H9 (cell line): ENCODE results near the gene CHIC1. TPM values are rescaled to one million over a fixed set of nuclear protein-coding genes. Genes with fewer than 3 reads are reported as not detected.
A peak's percentile ranks its signal among the peaks of the same experiment; 100 is the strongest.

ENCODE experiments used
- DNase-seq: peaks from one replicate; pipeline ENCODE4 v3.0.0-alpha.2; 2017
- H2AFZ ChIP-seq: one replicate; pipeline ENCODE4 v1.6.1; 2013; ENCODE audit warnings: mild to moderate bottlenecking, low read length, control low read depth, moderate library complexity
- H2AK5ac ChIP-seq: 2 replicates; pipeline ENCODE4 v1.6.1; 2013; ENCODE audit warnings: low read length, control low read depth, mixed read lengths; ENCODE audit not compliant: insufficient read length
- H2BK120ac ChIP-seq: one replicate; pipeline ENCODE4 v1.6.1; 2013; ENCODE audit warnings: low read depth, mild to moderate bottlenecking, low read length, control low read depth, inconsistent platforms; ENCODE audit not compliant: poor library complexity, severe bottlenecking
- H2BK12ac ChIP-seq: 2 replicates; pipeline ENCODE4 v1.6.1; 2013; ENCODE audit warnings: low read length, control low read depth, mixed read lengths, low read depth; ENCODE audit not compliant: insufficient read length
- H2BK15ac ChIP-seq: 2 replicates; pipeline ENCODE4 v1.6.1; 2013; ENCODE audit warnings: low read depth, low read length, control low read depth
- H2BK20ac ChIP-seq: one replicate; pipeline ENCODE4 v1.6.1; 2013; ENCODE audit warnings: low read depth, mild to moderate bottlenecking, low read length, control low read depth, inconsistent platforms; ENCODE audit not compliant: poor library complexity, severe bottlenecking
- H2BK5ac ChIP-seq: 2 replicates; pipeline ENCODE4 v1.6.1; 2013; ENCODE audit warnings: low read length, control low read depth, mixed read lengths; ENCODE audit not compliant: insufficient read length
- H3K14ac ChIP-seq: 2 replicates; pipeline ENCODE4 v1.6.1; 2013; ENCODE audit warnings: low read length, control low read depth; ENCODE audit not compliant: insufficient read depth
- H3K18ac ChIP-seq: 2 replicates; pipeline ENCODE4 v1.6.1; 2013; ENCODE audit warnings: low read depth, mild to moderate bottlenecking, mixed read lengths, low read length, control low read depth; ENCODE audit not compliant: insufficient read length
- H3K23ac ChIP-seq: 2 replicates; pipeline ENCODE4 v1.6.1; 2013; ENCODE audit warnings: low read length, control low read depth, mixed read lengths, low read depth; ENCODE audit not compliant: insufficient read length
- H3K23me2 ChIP-seq: 2 replicates; pipeline ENCODE4 v1.6.1; 2013; ENCODE audit warnings: low read depth, mild to moderate bottlenecking, mixed read lengths, low read length, control low read depth; ENCODE audit not compliant: insufficient read length, poor library complexity, severe bottlenecking
- H3K27ac ChIP-seq: 2 replicates; pipeline ENCODE4 v1.5.1; 2013; ENCODE audit warnings: low read length, control low read depth, mixed read lengths, low read depth; ENCODE audit not compliant: insufficient read length
- H3K27me3 ChIP-seq: 2 replicates; pipeline ENCODE4 v1.6.1; 2013; ENCODE audit warnings: low read length, control low read depth, inconsistent platforms; ENCODE audit not compliant: insufficient read depth
- H3K4ac ChIP-seq: 2 replicates; pipeline ENCODE4 v1.6.1; 2013; ENCODE audit warnings: low read depth, mild to moderate bottlenecking, control low read depth, inconsistent platforms, low read length, moderate library complexity
- H3K4me1 ChIP-seq: 2 replicates; pipeline ENCODE4 v1.6.1; 2013; ENCODE audit warnings: low read length, control low read depth, inconsistent platforms; ENCODE audit not compliant: insufficient read depth
- H3K4me2 ChIP-seq: 2 replicates; pipeline ENCODE4 v1.6.1; 2013; ENCODE audit warnings: low read length, control low read depth, mixed read lengths; ENCODE audit not compliant: insufficient read length, insufficient read depth
- H3K56ac ChIP-seq: 2 replicates; pipeline ENCODE4 v1.6.1; 2013; ENCODE audit warnings: low read depth, mild to moderate bottlenecking, mixed read lengths, low read length, control low read depth; ENCODE audit not compliant: insufficient read length
- H3K79me1 ChIP-seq: 2 replicates; pipeline ENCODE4 v1.6.1; 2013; ENCODE audit warnings: low read depth, mild to moderate bottlenecking, moderate library complexity, low read length, control low read depth, inconsistent platforms; ENCODE audit not compliant: insufficient read depth, poor library complexity, severe bottlenecking
- H3K79me2 ChIP-seq: 2 replicates; pipeline ENCODE4 v1.6.1; 2013; ENCODE audit warnings: low read length, control low read depth, inconsistent platforms; ENCODE audit not compliant: insufficient read depth
- H3K9ac ChIP-seq: 2 replicates; pipeline ENCODE4 v1.6.1; 2013; ENCODE audit warnings: low read length, control low read depth, mixed read lengths; ENCODE audit not compliant: insufficient read length; ENCODE audit errors: extremely low read depth
- H3K9me3 ChIP-seq: one replicate; pipeline ENCODE4 v1.6.1; 2013; ENCODE audit warnings: low read depth, low read length, inconsistent platforms; ENCODE audit not compliant: control insufficient read depth
- H3T11ph ChIP-seq: one replicate; pipeline ENCODE4 v1.6.1; 2013; ENCODE audit warnings: mild to moderate bottlenecking, low read length, control low read depth, inconsistent platforms
- H4K20me1 ChIP-seq: one replicate; pipeline ENCODE4 v1.6.1; 2013; ENCODE audit not compliant: control insufficient read depth, insufficient read length, insufficient read depth
- H4K5ac ChIP-seq: 2 replicates; pipeline ENCODE4 v1.6.1; 2013; ENCODE audit warnings: low read depth, mild to moderate bottlenecking, mixed read lengths, low read length, control low read depth; ENCODE audit not compliant: insufficient read length
- H4K8ac ChIP-seq: replicated peaks from 2 replicates; pipeline ENCODE4 v1.6.1; 2013; ENCODE audit warnings: low read length, control low read depth, mixed read lengths, low read depth; ENCODE audit not compliant: insufficient read length
- H4K91ac ChIP-seq: 2 replicates; pipeline ENCODE4 v1.6.1; 2013; ENCODE audit warnings: low read depth, mild to moderate bottlenecking, moderate library complexity, mixed read lengths, low read length, control low read depth; ENCODE audit not compliant: insufficient read length
- H3K27ac Mint-ChIP-seq, 3 experiments: 2 replicates in 2 of 3; 3 replicates in 1 of 3; pipeline ENCODE4 v1.8.0; 2020 to 2021; ENCODE audit warnings: mixed read lengths in 3 of 3, mild to moderate bottlenecking in 1 of 3, moderate library complexity in 1 of 3
- H3K27me3 Mint-ChIP-seq: 2 replicates; pipeline ENCODE4 v1.8.0; 2021; ENCODE audit warnings: low read depth, mild to moderate bottlenecking, moderate library complexity, mixed read lengths
- H3K36me3 Mint-ChIP-seq, 3 experiments: 2 replicates in 2 of 3; 3 replicates in 1 of 3; pipeline ENCODE4 v1.8.0; 2020 to 2021; ENCODE audit warnings: low read depth in 3 of 3, mixed read lengths in 3 of 3; ENCODE audit not compliant: insufficient read depth in 1 of 3
- H3K4me1 Mint-ChIP-seq, 2 experiments: 2 replicates each; pipeline ENCODE4 v1.8.0; 2020; ENCODE audit warnings: mixed read lengths in 2 of 2
- H3K4me3 Mint-ChIP-seq, 2 experiments: 2 replicates in 1 of 2; 3 replicates in 1 of 2; pipeline ENCODE4 v1.8.0; 2020 to 2021; ENCODE audit warnings: mild to moderate bottlenecking in 2 of 2, mixed read lengths in 2 of 2, moderate library complexity in 1 of 2
- H3K9me3 Mint-ChIP-seq, 2 experiments: 2 replicates in 1 of 2; 3 replicates in 1 of 2; pipeline ENCODE4 v1.8.0; 2020; ENCODE audit warnings: mild to moderate bottlenecking in 2 of 2, mixed read lengths in 2 of 2, moderate library complexity in 1 of 2
- total RNA-seq: library from RNA; stranded (reverse); gene quantifications from 2 replicates; pipeline ENCODE4 v1.2.1, GENCODE V29; 2021
- TF ChIP-seq, protein P1 (sequence below): fragments of 200-600 bp; sonication (generic); conservative IDR thresholded peaks from 3 replicates; pipeline ENCODE4 v1.8.0; 2021; ENCODE audit warnings: antibody characterized with exemption, mild to moderate bottlenecking

CHIC1 gene
- total RNA-seq, 1 experiment from 2014 or later = 17.2 TPM

DNA sequence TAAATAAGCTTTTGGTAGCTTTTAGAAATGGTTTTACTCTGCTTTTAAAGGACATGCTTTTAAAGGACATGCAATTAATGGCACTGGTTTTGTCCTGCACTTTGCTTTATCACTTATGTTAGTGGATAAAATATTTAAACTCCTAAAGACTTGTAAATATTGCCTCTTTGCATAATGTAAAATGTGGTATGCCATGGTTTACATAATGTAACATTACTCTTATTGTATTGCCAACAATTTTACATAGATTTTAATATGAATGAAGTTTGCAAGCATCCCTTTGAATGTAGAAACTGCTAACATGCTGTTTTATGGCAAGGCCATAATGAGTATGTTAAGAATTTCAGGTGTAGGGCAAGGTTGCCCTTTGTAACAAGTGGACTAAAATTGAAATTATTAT, 118.4 kb downstream of the CHIC1 start:
- H2BK15ac ChIP-seq = no peak overlapping the region
- H2BK20ac ChIP-seq = no peak overlapping the region
- H3K23me2 ChIP-seq = no peaks in the 10 kb centered on the region
- TF ChIP-seq, protein P1, sequence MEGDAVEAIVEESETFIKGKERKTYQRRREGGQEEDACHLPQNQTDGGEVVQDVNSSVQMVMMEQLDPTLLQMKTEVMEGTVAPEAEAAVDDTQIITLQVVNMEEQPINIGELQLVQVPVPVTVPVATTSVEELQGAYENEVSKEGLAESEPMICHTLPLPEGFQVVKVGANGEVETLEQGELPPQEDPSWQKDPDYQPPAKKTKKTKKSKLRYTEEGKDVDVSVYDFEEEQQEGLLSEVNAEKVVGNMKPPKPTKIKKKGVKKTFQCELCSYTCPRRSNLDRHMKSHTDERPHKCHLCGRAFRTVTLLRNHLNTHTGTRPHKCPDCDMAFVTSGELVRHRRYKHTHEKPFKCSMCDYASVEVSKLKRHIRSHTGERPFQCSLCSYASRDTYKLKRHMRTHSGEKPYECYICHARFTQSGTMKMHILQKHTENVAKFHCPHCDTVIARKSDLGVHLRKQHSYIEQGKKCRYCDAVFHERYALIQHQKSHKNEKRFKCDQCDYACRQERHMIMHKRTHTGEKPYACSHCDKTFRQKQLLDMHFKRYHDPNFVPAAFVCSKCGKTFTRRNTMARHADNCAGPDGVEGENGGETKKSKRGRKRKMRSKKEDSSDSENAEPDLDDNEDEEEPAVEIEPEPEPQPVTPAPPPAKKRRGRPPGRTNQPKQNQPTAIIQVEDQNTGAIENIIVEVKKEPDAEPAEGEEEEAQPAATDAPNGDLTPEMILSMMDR = no peak
- DNase-seq = no peak
- H2AK5ac ChIP-seq = no peak overlapping the region
- H2BK5ac ChIP-seq = no peak overlapping the region
- no peak overlapping the region for H3T11ph ChIP-seq
- no peak overlapping the region for H3K56ac ChIP-seq
- no peak overlapping the region for H3K14ac ChIP-seq
- H2BK12ac ChIP-seq = no peak overlapping the region
- peaks cover 24 to 26% of the 10 kb centered on the region in 2 experiments for H3K9me3 Mint-ChIP-seq
- H4K8ac ChIP-seq = no peak overlapping the region
- no peak overlapping the region for H3K18ac ChIP-seq
- H3K79me2 ChIP-seq = no peaks in the 10 kb centered on the region
- no peak overlapping the region for H3K4me3 Mint-ChIP-seq
- peaks cover 7% of the 10 kb centered on the region for H3K9me3 ChIP-seq
- no peak overlapping the region for H2AFZ ChIP-seq
- H3K4me1 Mint-ChIP-seq = peaks cover 28 to 43% of the 10 kb centered on the region in 2 experiments
- peak overlapping the region in 2 of 3 experiments; percentile 94 to 97; a peak in 2 of 7 replicates for H3K27ac Mint-ChIP-seq
- H3K36me3 Mint-ChIP-seq = peaks cover 22 to 32% (median 27%) of the 10 kb centered on the region in 3 experiments
- no peak overlapping the region for H3K4ac ChIP-seq
- H4K91ac ChIP-seq = no peak overlapping the region
- H3K4me2 ChIP-seq = no peak overlapping the region
- no peaks in the 10 kb centered on the region for H4K20me1 ChIP-seq
- peaks cover 2% of the 10 kb centered on the region for H3K27me3 Mint-ChIP-seq
- H4K5ac ChIP-seq = no peak overlapping the region
- no peak overlapping the region for H3K9ac ChIP-seq
- no peak overlapping the region for H3K27ac ChIP-seq
- H2BK120ac ChIP-seq = no peak overlapping the region
- H3K23ac ChIP-seq = no peak overlapping the region
- no peaks in the 10 kb centered on the region; the same call in 1 of the 2 replicates for H3K4me1 ChIP-seq
- H3K27me3 ChIP-seq = no peaks in the 10 kb centered on the region
- H3K79me1 ChIP-seq = no peaks in the 10 kb centered on the region
